Kidney (tissue), 14 donors: Measurements from ENCODE around the gene TRIP13. TPM values are rescaled to one million over a fixed set of nuclear protein-coding genes. Genes with fewer than 3 reads are reported as not detected.
"Not testable (repeated sequence)": the region's sequence is repeated elsewhere in the genome, so short reads cannot be mapped to it uniquely, and the experiment has no call there.

Source experiments
- DNase-seq, 5 donors: peaks; one replicate each; pipeline ENCODE4 v3.0.0-alpha.2; 2013 to 2020
- FAIRE-seq: peaks from 2 replicates; lab custom pipeline; 2012; peaks lifted over from hg19 to GRCh38; lab: Jason Lieb, UNC
- H3K27ac ChIP-seq, 2 donors: one replicate each; pipeline ENCODE4 v1.7.0; 2013; ENCODE audit warnings: low read depth in 2 of 2, low read length in 2 of 2, inconsistent platforms in 1 of 2
- H3K27me3 ChIP-seq: one replicate; pipeline ENCODE4 v1.7.1; 2013; ENCODE audit warnings: low read length, inconsistent platforms; ENCODE audit not compliant: control insufficient read depth, insufficient read depth
- H3K36me3 ChIP-seq, 3 donors: one replicate each; pipeline versions ENCODE4 v1.7.0 to v1.7.1; 2013; ENCODE audit warnings: low read length in 3 of 3, control low read depth in 1 of 3, inconsistent platforms in 1 of 3; ENCODE audit not compliant: insufficient read depth in 3 of 3, control insufficient read depth in 2 of 3
- H3K4me1 ChIP-seq, 3 donors: one replicate each; pipeline versions ENCODE4 v1.7.0 to v1.7.1; 2013; ENCODE audit warnings: low read length in 3 of 3, inconsistent platforms in 1 of 3, low read depth in 1 of 3; ENCODE audit not compliant: control insufficient read depth in 2 of 3, insufficient read depth in 2 of 3
- H3K4me3 ChIP-seq, 3 donors: one replicate each; pipeline versions ENCODE4 v1.7.0 to v1.8.1; 2013; ENCODE audit warnings: low read length in 3 of 3, control low read depth in 1 of 3, inconsistent platforms in 1 of 3
- H3K9ac ChIP-seq, 3 donors: one replicate each; pipeline versions ENCODE4 v1.7.0 to v1.7.1; 2013; ENCODE audit warnings: low read length in 3 of 3, control low read depth in 1 of 3, inconsistent platforms in 1 of 3
- H3K9me3 ChIP-seq, 3 donors: one replicate each; pipeline versions ENCODE4 v1.7.0 to v1.7.1; 2013; ENCODE audit warnings: low read length in 3 of 3, control low read depth in 1 of 3, inconsistent platforms in 1 of 3; ENCODE audit not compliant: control insufficient read depth in 2 of 3, insufficient read depth in 1 of 3
- intact Hi-C: fragments of 100-400 bp; cut with DNase I; formaldehyde crosslinking; loops from one replicate; pipeline ENCODE4 v1.11.1; 2022
- polyA plus RNA-seq: library from polyadenylated mRNA; stranded (reverse); fragments of 350-450 nt; fragmentation: Illumina TruSeq; extraction: RNeasy Lipid Tissue Mini Kit (QIAGEN cat#74804); gene quantifications from one replicate; pipeline ENCODE4 v1.2.3, GENCODE V29; 2014; ENCODE audit warnings: low read depth, low replicate concordance; ENCODE audit not compliant: insufficient read depth
- total RNA-seq: library from RNA; stranded (reverse); fragmentation: NEBNext Ultra II Directional; extraction: Animal tissue kit (Norgen Biotek cat#: 25700); gene quantifications from one replicate; pipeline ENCODE4 v1.2.1, GENCODE V29; 2021
- TF ChIP-seq, protein P1 (sequence below): IDR thresholded peaks from 3 replicates; pipeline ENCODE4 v1.5.1; 2012; ENCODE audit warnings: mild to moderate bottlenecking, moderate library complexity, borderline replicate concordance; ENCODE audit not compliant: insufficient read depth; ENCODE audit errors: extremely low read depth
- donor health status: control.
- donor health status: control.
- donor health status: control.
- donor health status: control.
- donor health status: control.
- donor health status: DM: yes; HTN: yes; CAD: no.
- donor health status: Normal renal cell carcinoma (clear cell type).

The TRIP13 gene
- total and polyA plus RNA-seq, 2 donors from 2014 or later = 0.86 to 1.6 TPM

DNA sequence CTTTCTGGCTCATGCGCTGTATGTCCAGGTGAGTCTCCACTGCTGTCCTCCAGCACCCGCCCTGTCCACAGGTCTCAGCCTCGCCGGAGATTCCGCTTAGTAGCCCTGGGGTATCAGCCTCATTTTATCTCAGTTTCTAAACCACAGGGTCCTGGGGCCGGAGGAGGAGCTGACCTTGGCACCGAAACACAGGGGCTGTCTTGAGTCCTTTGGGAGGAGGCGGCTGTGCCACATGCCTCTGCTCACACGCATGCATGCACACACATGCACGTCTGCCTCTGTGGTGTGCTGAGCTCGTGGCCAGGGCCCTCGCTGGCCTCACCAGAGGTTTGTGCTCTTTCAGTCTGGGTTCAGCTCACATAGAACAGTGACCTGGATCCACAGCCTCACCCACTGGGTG lies 23.3 kb downstream of the TRIP13 start:
- Histone ChIP-seq H3K9me3 (no peaks in the 10 kb centered on the region), H3K9ac (no peak overlapping the region), H3K27me3 (no peaks in the 10 kb centered on the region), H3K4me3 (no peak overlapping the region), H3K4me1 (no peaks in the 10 kb centered on the region), H3K36me3 (no peaks in the 10 kb centered on the region), H3K27ac (no peak overlapping the region)
- TF ChIP-seq, protein P1, sequence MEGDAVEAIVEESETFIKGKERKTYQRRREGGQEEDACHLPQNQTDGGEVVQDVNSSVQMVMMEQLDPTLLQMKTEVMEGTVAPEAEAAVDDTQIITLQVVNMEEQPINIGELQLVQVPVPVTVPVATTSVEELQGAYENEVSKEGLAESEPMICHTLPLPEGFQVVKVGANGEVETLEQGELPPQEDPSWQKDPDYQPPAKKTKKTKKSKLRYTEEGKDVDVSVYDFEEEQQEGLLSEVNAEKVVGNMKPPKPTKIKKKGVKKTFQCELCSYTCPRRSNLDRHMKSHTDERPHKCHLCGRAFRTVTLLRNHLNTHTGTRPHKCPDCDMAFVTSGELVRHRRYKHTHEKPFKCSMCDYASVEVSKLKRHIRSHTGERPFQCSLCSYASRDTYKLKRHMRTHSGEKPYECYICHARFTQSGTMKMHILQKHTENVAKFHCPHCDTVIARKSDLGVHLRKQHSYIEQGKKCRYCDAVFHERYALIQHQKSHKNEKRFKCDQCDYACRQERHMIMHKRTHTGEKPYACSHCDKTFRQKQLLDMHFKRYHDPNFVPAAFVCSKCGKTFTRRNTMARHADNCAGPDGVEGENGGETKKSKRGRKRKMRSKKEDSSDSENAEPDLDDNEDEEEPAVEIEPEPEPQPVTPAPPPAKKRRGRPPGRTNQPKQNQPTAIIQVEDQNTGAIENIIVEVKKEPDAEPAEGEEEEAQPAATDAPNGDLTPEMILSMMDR = no peak
- intact Hi-C loops = no loop called here
- FAIRE-seq = no peak
- peak in 1 of 5 donors; percentile 33 for DNase-seq

DNA sequence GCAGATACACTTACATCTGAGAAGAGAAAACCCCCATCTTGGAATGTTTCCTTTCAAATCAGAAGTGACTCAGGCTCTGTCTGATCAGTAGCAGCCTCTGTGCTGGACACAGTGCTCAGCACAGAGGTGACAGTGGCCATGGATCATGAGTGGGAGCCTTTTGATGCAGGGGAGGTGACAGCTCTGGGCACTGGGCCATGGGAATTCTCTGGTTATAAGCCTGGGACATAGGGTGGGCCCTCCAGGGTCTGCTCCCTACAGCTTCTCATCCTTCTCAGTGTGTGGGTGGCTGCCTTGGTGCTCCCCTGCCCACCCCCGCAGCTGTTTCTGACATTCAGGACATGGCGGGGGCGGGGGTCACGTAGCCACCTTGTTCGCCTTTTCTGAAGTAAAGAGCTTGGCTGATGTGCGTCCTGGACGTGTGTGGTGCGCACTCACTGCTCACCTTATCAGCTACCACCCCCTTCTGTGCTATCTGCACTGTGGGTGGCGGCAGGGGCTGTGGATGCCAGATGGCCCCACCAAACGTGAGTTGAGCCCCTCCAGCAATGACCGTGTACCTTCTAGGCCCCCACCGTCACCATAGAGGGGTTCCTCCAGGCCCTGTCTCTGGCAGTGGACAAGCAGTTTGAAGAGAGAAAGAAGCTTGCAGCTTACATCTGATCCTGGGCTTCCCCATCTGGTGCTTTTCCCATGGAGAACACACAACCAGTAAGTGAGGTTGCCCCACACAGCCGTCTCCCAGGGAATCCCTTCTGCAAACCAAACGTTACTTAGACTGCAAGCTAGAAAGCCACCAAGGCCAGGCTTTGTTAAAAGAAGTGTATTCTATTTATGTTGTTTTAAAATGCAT lies 24.0 kb downstream of the TRIP13 start:
- no peaks in the 10 kb centered on the region for H3K4me1 ChIP-seq
- no peak overlapping the region for H3K9ac ChIP-seq
- no peaks in the 10 kb centered on the region for H3K27me3 ChIP-seq
- no peaks in the 10 kb centered on the region for H3K9me3 ChIP-seq
- H3K4me3 ChIP-seq = no peak overlapping the region
- TF ChIP-seq, protein P1 = no peak
- intact Hi-C loops = no loop called here
- no peaks in the 10 kb centered on the region for H3K36me3 ChIP-seq
- DNase-seq = peak in 1 of 5 donors; percentile 29
- no peak overlapping the region for H3K27ac ChIP-seq
- FAIRE-seq = no peak

DNA sequence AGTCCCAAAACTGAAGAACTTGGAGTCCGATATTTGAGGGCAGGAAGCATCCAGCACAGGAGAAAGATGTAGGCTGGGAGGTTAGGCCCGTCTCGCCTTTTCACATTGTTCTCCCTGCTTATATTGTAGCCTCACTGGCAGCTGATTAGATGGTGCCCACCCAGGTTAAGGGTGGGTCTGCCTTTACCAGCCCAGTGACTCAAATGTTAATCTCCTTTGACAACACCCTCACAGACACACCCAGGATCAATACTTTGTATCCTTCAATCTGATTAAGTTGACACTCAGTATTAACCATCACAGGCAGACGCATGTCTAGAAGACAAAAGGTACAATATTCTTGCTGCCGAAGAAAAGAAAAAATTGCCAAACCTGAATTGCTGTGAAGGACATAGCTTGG lies 26.0 kb downstream of the TRIP13 start:
- H3K4me3 ChIP-seq, H3K27ac ChIP-seq, H3K36me3 ChIP-seq, H3K9me3 ChIP-seq, FAIRE-seq, H3K9ac ChIP-seq, H3K27me3 ChIP-seq, intact Hi-C loops, H3K4me1 ChIP-seq: not testable (repeated sequence)
- peak in 1 of 5 donors; percentile 11 for DNase-seq

DNA sequence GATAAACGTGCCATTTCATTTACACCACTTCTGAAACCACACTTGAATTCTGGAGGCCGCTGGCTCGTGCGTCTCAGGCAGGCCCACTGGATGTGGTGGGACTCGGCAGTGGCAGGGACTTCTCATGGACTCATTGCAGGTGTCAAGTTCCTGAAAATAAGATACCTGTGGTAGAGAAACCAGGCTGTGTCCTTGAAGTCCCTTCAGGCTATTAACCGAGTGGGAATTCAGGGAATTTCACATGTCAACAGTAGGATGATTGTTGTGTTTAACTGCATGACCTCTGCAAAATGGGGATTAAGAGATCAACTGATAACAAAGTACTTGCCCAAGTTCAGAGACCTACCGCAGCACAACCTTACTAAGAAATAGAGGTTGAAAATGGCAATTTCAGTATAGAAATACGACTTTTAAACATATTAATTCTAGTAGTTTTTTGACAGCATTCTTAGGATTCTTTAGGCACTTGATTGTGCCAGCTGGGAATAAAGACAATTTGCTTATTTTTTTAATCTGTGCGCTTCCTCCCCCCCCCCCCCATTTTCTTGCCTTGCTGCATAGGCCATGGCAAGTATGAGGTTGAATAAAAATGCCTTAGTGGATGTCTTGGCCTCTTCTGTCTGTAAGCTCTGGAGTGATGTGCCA lies 26.8 kb downstream of the TRIP13 start:
- H3K36me3 ChIP-seq = no peaks in the 10 kb centered on the region
- DNase-seq (peak in 1 of 5 donors; percentile 3), FAIRE-seq (no peak)
- no peaks in the 10 kb centered on the region for H3K4me1 ChIP-seq
- intact Hi-C loops = no loop called here
- H3K27ac ChIP-seq = no peak overlapping the region
- H3K27me3 ChIP-seq = no peaks in the 10 kb centered on the region
- H3K4me3 ChIP-seq = no peak overlapping the region
- H3K9ac ChIP-seq = no peak overlapping the region
- TF ChIP-seq, protein P1 = no peak
- H3K9me3 ChIP-seq = no peaks in the 10 kb centered on the region
